Lower leg skin (tissue), 3 donors: Measurements from ENCODE around the gene TEX261.

Source experiments
- CTCF ChIP-seq, 3 donors: fragments of 450-650 bp; IDR thresholded peaks; one replicate each; pipeline ENCODE4 v1.5.1; 2016; ENCODE audit warnings: antibody characterized with exemption in 3 of 3, mild to moderate bottlenecking in 3 of 3, moderate library complexity in 2 of 3
- POLR2A ChIP-seq, 2 donors: fragments of 450-650 bp; IDR thresholded peaks; one replicate each; pipeline ENCODE4 v1.6.1; 2016 to 2017; ENCODE audit warnings: antibody characterized with exemption in 2 of 2, mild to moderate bottlenecking in 1 of 2, moderate library complexity in 1 of 2

- TF ChIP-seq CTCF (IDR thresholded peaks at IDR 0.05) (no peak), POLR2A (IDR thresholded peaks at IDR 0.05) (no peak)
Observed at GRCh38 chr2:70991742-70992141, 2.9 kb downstream of the TEX261 start.
